Glutamatergic neuron (in vitro differentiated cells): ENCODE results near the gene TRNT1. TPM values are rescaled to one million over a fixed set of nuclear protein-coding genes. Genes with fewer than 3 reads are reported as not detected.

Experiments used
- DNase-seq: peaks from one replicate; pipeline ENCODE4 v3.0.0; 2022
- H3K27ac Mint-ChIP-seq: one replicate; pipeline ENCODE4 v1.8.0; 2020; ENCODE audit warnings: mild to moderate bottlenecking, mixed read lengths, inconsistent platforms; ENCODE audit not compliant: unreplicated experiment
- H3K27me3 Mint-ChIP-seq: one replicate; pipeline ENCODE4 v1.8.0; 2020; ENCODE audit warnings: mild to moderate bottlenecking, moderate library complexity, mixed read lengths, inconsistent platforms; ENCODE audit not compliant: unreplicated experiment
- H3K36me3 Mint-ChIP-seq: one replicate; pipeline ENCODE4 v1.8.0; 2020; ENCODE audit warnings: mild to moderate bottlenecking, mixed read lengths, inconsistent platforms; ENCODE audit not compliant: unreplicated experiment
- H3K4me1 Mint-ChIP-seq: one replicate; pipeline ENCODE4 v1.8.0; 2020; ENCODE audit warnings: mild to moderate bottlenecking, low read depth, mixed read lengths, inconsistent platforms; ENCODE audit not compliant: unreplicated experiment
- H3K4me3 Mint-ChIP-seq: one replicate; pipeline ENCODE4 v1.8.0; 2020; ENCODE audit warnings: mild to moderate bottlenecking, mixed read lengths, inconsistent platforms; ENCODE audit not compliant: unreplicated experiment
- H3K9me3 Mint-ChIP-seq: one replicate; pipeline ENCODE4 v1.8.0; 2020; ENCODE audit warnings: mild to moderate bottlenecking, moderate library complexity, mixed read lengths, inconsistent platforms; ENCODE audit not compliant: unreplicated experiment
- total RNA-seq: library from RNA; stranded (reverse); fragmentation: NEBNext Ultra II Directional; extraction: Animal tissue kit (Norgen Biotek cat#: 25700); gene quantifications from one replicate; pipeline ENCODE4 v1.2.1, GENCODE V29; 2021; ENCODE audit not compliant: unreplicated experiment
- TF ChIP-seq, protein P1 (sequence below): fragments of 200-600 bp; sonication (generic); IDR thresholded peaks from one replicate; pipeline ENCODE4 v1.5.0; 2021; ENCODE audit not compliant: partially characterized antibody, unreplicated experiment

TRNT1 gene
- total RNA-seq, 1 donor from 2014 or later = 27.3 TPM

DNA sequence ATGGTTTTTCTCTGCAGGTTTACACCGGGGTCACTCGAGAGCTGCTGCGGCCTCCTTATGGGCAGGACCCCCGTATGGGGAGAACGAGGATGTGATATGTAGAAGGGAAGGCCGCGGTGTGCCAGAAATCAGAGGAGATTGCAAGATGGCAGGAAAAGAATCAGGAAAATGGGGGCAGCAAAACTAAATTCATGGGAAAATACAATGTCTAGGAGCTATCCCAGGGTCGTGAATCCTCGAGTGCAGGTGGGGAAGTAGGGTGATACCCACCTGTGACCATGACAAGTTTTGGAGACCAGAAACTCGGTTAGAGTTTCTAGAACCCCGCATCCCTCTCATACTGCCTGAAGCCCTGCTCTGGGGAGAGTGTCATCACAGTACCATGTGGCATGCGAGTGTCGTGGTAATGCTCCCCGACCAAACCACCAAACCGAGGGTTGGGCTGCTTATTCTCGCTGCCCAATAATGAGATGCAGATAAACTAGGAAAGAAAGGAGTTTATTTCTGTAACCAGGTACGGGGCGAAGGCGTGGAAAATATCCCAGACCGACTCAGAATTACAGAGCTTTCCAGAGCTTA lies 781 bp downstream of the TRNT1 start:
- TF ChIP-seq, protein P1, sequence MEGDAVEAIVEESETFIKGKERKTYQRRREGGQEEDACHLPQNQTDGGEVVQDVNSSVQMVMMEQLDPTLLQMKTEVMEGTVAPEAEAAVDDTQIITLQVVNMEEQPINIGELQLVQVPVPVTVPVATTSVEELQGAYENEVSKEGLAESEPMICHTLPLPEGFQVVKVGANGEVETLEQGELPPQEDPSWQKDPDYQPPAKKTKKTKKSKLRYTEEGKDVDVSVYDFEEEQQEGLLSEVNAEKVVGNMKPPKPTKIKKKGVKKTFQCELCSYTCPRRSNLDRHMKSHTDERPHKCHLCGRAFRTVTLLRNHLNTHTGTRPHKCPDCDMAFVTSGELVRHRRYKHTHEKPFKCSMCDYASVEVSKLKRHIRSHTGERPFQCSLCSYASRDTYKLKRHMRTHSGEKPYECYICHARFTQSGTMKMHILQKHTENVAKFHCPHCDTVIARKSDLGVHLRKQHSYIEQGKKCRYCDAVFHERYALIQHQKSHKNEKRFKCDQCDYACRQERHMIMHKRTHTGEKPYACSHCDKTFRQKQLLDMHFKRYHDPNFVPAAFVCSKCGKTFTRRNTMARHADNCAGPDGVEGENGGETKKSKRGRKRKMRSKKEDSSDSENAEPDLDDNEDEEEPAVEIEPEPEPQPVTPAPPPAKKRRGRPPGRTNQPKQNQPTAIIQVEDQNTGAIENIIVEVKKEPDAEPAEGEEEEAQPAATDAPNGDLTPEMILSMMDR = no peak
- Mint-ChIP-seq H3K9me3 (peaks cover 12% of the 10 kb centered on the region), H3K4me1 (peaks cover 2% of the 10 kb centered on the region), H3K27me3 (peaks cover 12% of the 10 kb centered on the region), H3K4me3 (peak overlapping the region; percentile 94), H3K36me3 (no peaks in the 10 kb centered on the region), H3K27ac (peak overlapping the region; percentile 91)
- DNase-seq = no peak

DNA sequence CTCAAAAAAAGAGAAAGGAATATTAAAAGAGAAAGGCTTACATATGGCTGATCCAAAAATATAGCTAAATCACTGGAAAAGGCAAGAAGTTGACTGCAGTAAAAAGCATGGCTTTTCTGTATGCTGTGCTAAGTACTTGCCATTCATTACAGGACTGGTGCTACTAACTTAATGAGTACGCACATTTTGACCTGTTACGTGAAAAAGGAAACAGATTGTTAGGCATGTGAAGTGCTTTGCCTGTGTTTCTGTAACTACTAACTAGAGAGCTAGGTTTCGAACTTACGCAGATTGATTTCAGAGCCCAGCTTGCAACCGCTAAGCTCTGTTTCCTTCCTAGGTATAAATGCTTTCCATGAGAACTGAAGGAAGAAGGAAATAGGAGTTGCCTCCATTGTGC lies 2.8 kb downstream of the TRNT1 start:
- Mint-ChIP-seq H3K4me1 (peaks cover 2% of the 10 kb centered on the region), H3K27me3 (peaks cover 12% of the 10 kb centered on the region), H3K27ac (no peak overlapping the region), H3K4me3 (no peak overlapping the region), H3K9me3 (peaks cover 12% of the 10 kb centered on the region), H3K36me3 (no peaks in the 10 kb centered on the region)
- TF ChIP-seq, protein P1 = no peak
- DNase-seq = no peak

DNA sequence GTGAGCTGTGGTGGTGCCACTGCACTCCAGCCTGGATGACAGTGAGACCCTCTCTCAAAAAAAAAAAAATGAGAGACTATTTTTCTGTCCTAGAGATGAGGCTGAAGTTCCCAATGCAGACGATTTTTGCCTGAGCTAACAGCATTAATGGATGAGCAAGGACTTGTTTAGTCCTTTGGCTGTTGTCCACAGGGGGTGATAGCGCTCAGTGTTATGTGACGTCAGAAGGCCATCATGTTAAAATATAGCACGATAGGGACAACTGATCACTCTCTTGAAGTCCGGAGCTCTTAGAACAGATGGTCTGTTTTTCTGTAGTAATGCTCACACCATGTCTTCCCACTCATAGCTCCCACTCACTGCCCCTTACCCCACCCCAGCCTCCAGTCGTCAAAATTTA lies 6.8 kb downstream of the TRNT1 start:
- Mint-ChIP-seq H3K9me3 (peaks cover 2% of the 10 kb centered on the region), H3K27ac (no peak overlapping the region), H3K36me3 (no peaks in the 10 kb centered on the region), H3K4me3 (no peak overlapping the region), H3K27me3 (no peaks in the 10 kb centered on the region), H3K4me1 (peaks cover 6% of the 10 kb centered on the region)
- DNase-seq = no peak
- TF ChIP-seq, protein P1 = no peak

DNA sequence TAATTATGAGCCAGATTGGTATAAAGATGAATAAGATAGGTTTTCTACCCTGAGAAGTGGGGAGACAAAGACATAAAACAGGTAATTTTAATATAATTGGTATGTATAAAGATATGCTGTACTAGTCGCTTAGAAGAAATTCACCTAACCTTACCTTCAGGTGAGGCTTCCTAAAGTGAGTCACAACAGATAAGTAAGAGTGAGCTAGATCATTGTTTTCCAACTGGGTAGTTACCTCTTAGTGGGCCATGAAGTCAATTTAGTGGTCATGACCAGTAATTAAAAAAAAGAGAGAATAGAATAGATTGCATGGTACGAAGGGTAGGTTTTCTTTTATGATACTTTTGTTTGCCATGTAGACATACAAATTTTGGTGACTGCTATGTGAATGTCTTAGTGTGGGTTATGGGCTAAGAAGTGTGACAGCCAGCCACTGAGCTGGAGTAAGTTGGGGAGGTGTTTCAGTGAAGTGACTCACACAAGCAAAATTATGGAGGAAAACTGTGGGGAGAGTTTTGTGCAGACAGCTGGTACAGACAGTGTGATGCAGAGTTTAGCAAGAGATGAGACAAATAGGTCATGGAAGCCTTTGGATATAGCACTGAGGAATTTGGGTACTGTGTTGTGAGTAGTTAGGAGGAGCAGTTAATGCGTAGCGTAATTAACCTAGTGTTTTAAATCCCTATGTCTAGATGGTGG lies 8.2 kb downstream of the TRNT1 start:
- peaks cover 2% of the 10 kb centered on the region for H3K9me3 Mint-ChIP-seq
- H3K36me3 Mint-ChIP-seq = no peaks in the 10 kb centered on the region
- H3K4me3 Mint-ChIP-seq = no peak overlapping the region
- peak overlapping the region; percentile 10 for H3K27ac Mint-ChIP-seq
- DNase-seq = no peak
- H3K4me1 Mint-ChIP-seq = peaks cover 6% of the 10 kb centered on the region
- TF ChIP-seq, protein P1 = no peak
- no peaks in the 10 kb centered on the region for H3K27me3 Mint-ChIP-seq

DNA sequence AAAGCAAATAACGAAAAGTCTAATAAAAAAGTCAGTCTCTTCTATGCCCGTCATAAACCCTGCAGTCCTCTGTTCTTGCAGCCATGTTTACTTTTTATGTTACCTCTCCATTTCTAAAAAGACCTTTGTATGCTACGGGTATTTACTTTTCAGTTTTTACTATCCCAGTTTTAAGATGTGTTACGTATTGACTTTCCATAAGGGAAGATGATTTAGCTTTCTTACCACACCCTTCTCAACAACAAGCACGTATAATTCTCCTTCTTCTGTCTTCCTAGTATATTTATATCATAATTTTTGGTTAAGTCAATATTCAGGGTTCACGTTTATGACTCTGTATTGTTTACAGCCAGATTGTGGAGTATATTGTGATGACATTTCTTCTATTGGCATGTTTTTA lies 10.8 kb downstream of the TRNT1 start:
- H3K27ac Mint-ChIP-seq = no peak overlapping the region
- peaks cover 6% of the 10 kb centered on the region for H3K4me1 Mint-ChIP-seq
- H3K9me3 Mint-ChIP-seq = peaks cover 2% of the 10 kb centered on the region
- H3K27me3 Mint-ChIP-seq = no peaks in the 10 kb centered on the region
- no peak for DNase-seq
- no peaks in the 10 kb centered on the region for H3K36me3 Mint-ChIP-seq
- H3K4me3 Mint-ChIP-seq = no peak overlapping the region
- TF ChIP-seq, protein P1 = no peak
